AG04450 (cell line): Measurements from ENCODE around the gene MSH3. TPM values are rescaled to one million over a fixed set of nuclear protein-coding genes. Genes with fewer than 3 reads are reported as not detected.
"Not testable (repeated sequence)": the region's sequence is repeated elsewhere in the genome, so short reads cannot be mapped to it uniquely, and the experiment has no call there.

Source experiments
- CTCF ChIA-PET: fragments of 300-600, 350-600 bp; formaldehyde crosslinking; extraction: SDS; loops from one replicate; lab custom pipeline; 2022; ENCODE audit warnings: antibody characterized with exemption, inconsistent platforms; lab: Charles Lee
- POLR2A ChIA-PET: fragments of 350-600 bp; formaldehyde crosslinking; extraction: SDS; loops from one replicate; lab custom pipeline; 2021; ENCODE audit warnings: antibody characterized with exemption, inconsistent platforms; lab: Yijun Ruan, JAX
- DNase-seq: peaks from one replicate; pipeline ENCODE4 v3.0.0-alpha.2; 2011; ENCODE audit warnings: low read depth, low spot score
- H3K27ac ChIP-seq: one replicate; pipeline ENCODE4 v1.5.1; 2012; ENCODE audit warnings: low read depth, low read length, control low read depth
- H3K27me3 ChIP-seq: one replicate; pipeline ENCODE4 v1.6.0; 2012; ENCODE audit warnings: low read length; ENCODE audit not compliant: control insufficient read depth, insufficient read depth
- H3K4me3 ChIP-seq: 2 replicates; pipeline ENCODE4 v1.5.1; 2011; ENCODE audit warnings: mild to moderate bottlenecking, low read depth, low read length, control low read depth
- H3K9me3 ChIP-seq: 2 replicates; pipeline ENCODE4 v1.5.1; 2012; ENCODE audit warnings: low read length; ENCODE audit not compliant: control insufficient read depth, insufficient read depth
- CTCF ChIP-seq: IDR thresholded peaks from 2 replicates; pipeline ENCODE4 v1.5.1; 2011; ENCODE audit warnings: low read depth, low read length, control low read depth, inconsistent platforms
- polyA plus RNA-seq: library from polyadenylated mRNA; depleted of rRNA; stranded (reverse); fragments of >200 nt; gene quantifications from 2 replicates; pipeline ENCODE4 v1.2.3, GENCODE V29; 2011

MSH3 gene
- polyA plus RNA-seq, 1 experiment: 10.8 TPM

- ChIA-PET POLR2A (no interaction called here), CTCF (no interaction called here)
- Histone ChIP-seq H3K9me3 (no peaks in the 10 kb centered on the region; the same call in 1 of the 2 replicates), H3K27ac (no peak overlapping the region), H3K4me3 (no peak overlapping the region), H3K27me3 (no peaks in the 10 kb centered on the region)
- TF ChIP-seq CTCF: no peak
- no peak for DNase-seq
These were observed 168.2 kb downstream of the MSH3 start for GRCh38 chr5:80822640-80823039.

- H3K27ac ChIP-seq, POLR2A ChIA-PET, H3K27me3 ChIP-seq, H3K4me3 ChIP-seq, CTCF ChIA-PET, DNase-seq, H3K9me3 ChIP-seq: not testable (repeated sequence)
These were observed 169.7 kb downstream of the MSH3 start for GRCh38 chr5:80824159-80824558.

- CTCF ChIA-PET: no interaction called here
- DNase-seq: no peak
- no peak for TF ChIP-seq CTCF
These were observed 171.5 kb downstream of the MSH3 start for GRCh38 chr5:80825786-80826460.

GRCh38 chr5:80834710-80835109 lies 180.3 kb downstream of the MSH3 start:
- no peak for DNase-seq
- ChIA-PET POLR2A (no interaction called here), CTCF (no interaction called here)
- Histone ChIP-seq H3K4me3 (no peak overlapping the region), H3K27me3 (no peaks in the 10 kb centered on the region), H3K27ac (no peak overlapping the region), H3K9me3 (no peaks in the 10 kb centered on the region)
- no peak for TF ChIP-seq CTCF

More at GRCh38 chr5:80825786-80826460, 171.5 kb downstream of the MSH3 start:
- Histone ChIP-seq H3K27ac (no peak overlapping the region), H3K9me3 (peaks cover 4% of the 10 kb centered on the region), H3K4me3 (no peak overlapping the region), H3K27me3 (no peaks in the 10 kb centered on the region)
- POLR2A ChIA-PET: no interaction called here

- ChIA-PET POLR2A (no interaction called here), CTCF (no interaction called here)
These were observed 180.7 kb downstream of the MSH3 start for GRCh38 chr5:80835128-80835527.

More at GRCh38 chr5:80835128-80835527, 180.7 kb downstream of the MSH3 start:
- DNase-seq: no peak
- Histone ChIP-seq H3K9me3 (no peaks in the 10 kb centered on the region), H3K27me3 (no peaks in the 10 kb centered on the region), H3K4me3 (no peak overlapping the region), H3K27ac (no peak overlapping the region)
- no peak for TF ChIP-seq CTCF
